Astrocyte of the spinal cord (primary cell): Measurements from ENCODE around the gene CKAP2.
A peak's percentile ranks its signal among the peaks of the same experiment; 100 is the strongest.

Experiments used
- DNase-seq: peaks from one replicate; pipeline ENCODE4 v3.0.0; 2011; ENCODE audit warnings: low read depth, low spot score
- H3K4me3 ChIP-seq: 2 replicates; pipeline ENCODE4 v1.5.1; 2011; ENCODE audit warnings: low read depth, mild to moderate bottlenecking, low read length, moderate library complexity
- CTCF ChIP-seq: IDR thresholded peaks from 2 replicates; pipeline ENCODE4 v1.5.1; 2012; ENCODE audit warnings: low read depth, mild to moderate bottlenecking, low read length, inconsistent platforms
- in situ Hi-C: cut with HindIII; loops from 2 replicates; pipeline ENCODE4 v1.10.0; 2017; ENCODE audit warnings: low sequenced_read_pairs

Gene CKAP2

GRCh38 chr13:52447354-52447753, 7.9 kb upstream of the CKAP2 start:
- in situ Hi-C loops, result no loop called here
- no peak for DNase-seq
- TF ChIP-seq CTCF, result no peak
- H3K4me3 ChIP-seq, result no peak overlapping the region

- TF ChIP-seq CTCF, result no peak
- DNase-seq, result no peak
- in situ Hi-C loops, result no loop called here
- H3K4me3 ChIP-seq, result no peak overlapping the region
Measured at GRCh38 chr13:52447815-52448552, 7.3 kb upstream of the CKAP2 start.

- in situ Hi-C loops, result no loop called here
- DNase-seq, result no peak
- no peak for TF ChIP-seq CTCF
- peak overlapping the region; percentile 77 for H3K4me3 ChIP-seq
Measured at GRCh38 chr13:52449331-52450011, 5.8 kb upstream of the CKAP2 start.

- H3K4me3 ChIP-seq, result peak within 1 kb of the TSS; percentile 77
- TF ChIP-seq CTCF, result peak; percentile 87
- DNase-seq, result peak; percentile 95
- in situ Hi-C loops, result no loop called here
Measured at GRCh38 chr13:52450012-52450792, 5.1 kb upstream of the CKAP2 start, which contains the start of gene VPS36. Gene VPS36 (minus strand): TSS chr13:52450634. CDS start chr13:52450594, 40 bp downstream.

- peak overlapping the region; percentile 22 for H3K4me3 ChIP-seq
- no peak for TF ChIP-seq CTCF
- in situ Hi-C loops, result no loop called here
- no peak for DNase-seq
Measured at GRCh38 chr13:52450793-52451116, 4.5 kb upstream of the CKAP2 start.

- no peak for TF ChIP-seq CTCF
- H3K4me3 ChIP-seq, result no peak overlapping the region
- no peak for DNase-seq
- in situ Hi-C loops, result no loop called here
Measured at GRCh38 chr13:52451135-52451804, 4.0 kb upstream of the CKAP2 start.
